MV-4-11 (cell line): ENCODE measurements around the gene JOSD2.

Experiments used
- DNase-seq: peaks from one replicate; lab custom pipeline; 2025; lab: John Stamatoyannopoulos, UW

Gene JOSD2

DNA sequence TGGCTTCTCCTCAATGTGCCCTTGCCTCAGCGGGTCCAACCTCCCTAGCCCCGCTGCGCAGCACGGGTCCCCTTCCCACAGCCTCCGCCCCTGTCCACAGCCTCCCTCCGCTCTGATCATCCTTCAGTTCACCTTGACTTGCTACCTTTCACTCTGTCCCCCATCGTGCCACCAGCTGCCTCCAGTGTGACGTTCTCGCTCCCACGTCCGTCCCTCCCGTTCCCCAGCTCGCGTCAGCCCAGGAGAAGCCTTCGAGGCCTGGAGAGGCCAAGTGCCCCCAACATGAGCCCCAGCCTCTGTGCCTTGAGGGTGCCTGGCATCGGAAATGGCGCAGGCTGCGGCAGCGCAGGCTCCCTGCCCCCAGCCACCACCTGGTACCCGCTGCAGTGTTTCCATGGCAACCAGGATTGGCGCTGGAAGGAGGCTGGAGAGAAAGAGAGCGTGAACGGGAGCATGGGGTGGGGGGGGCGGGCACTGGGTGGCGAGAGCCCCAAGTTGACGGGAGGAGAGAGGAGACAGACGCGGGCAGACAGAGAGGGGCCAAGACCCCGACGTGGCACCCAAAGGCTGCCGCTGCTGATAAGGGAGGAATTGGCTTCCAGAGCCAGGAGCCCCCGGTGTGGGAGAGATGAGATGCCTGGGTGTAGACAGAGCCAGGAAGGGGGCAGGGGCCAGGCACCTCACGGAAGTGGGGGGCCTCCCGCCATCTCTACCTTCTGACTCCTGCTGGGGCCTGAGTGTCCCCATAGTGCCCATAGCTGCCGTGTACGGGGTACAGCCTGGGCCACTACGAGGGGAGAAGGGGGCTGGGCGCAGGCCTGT, 3.6 kb upstream of the JOSD2 start:
- no peak for DNase-seq

GRCh38 chr19:50513746-50514345, 2.9 kb upstream of the JOSD2 start, which contains the start of gene ASPDH:
Gene ASPDH (minus strand): TSS chr19:50513913. CDS start chr19:50513823, 90 bp downstream.
- DNase-seq, result no peak

GRCh38 chr19:50512999-50513745, 2.2 kb upstream of the JOSD2 start:
- no peak for DNase-seq

DNA sequence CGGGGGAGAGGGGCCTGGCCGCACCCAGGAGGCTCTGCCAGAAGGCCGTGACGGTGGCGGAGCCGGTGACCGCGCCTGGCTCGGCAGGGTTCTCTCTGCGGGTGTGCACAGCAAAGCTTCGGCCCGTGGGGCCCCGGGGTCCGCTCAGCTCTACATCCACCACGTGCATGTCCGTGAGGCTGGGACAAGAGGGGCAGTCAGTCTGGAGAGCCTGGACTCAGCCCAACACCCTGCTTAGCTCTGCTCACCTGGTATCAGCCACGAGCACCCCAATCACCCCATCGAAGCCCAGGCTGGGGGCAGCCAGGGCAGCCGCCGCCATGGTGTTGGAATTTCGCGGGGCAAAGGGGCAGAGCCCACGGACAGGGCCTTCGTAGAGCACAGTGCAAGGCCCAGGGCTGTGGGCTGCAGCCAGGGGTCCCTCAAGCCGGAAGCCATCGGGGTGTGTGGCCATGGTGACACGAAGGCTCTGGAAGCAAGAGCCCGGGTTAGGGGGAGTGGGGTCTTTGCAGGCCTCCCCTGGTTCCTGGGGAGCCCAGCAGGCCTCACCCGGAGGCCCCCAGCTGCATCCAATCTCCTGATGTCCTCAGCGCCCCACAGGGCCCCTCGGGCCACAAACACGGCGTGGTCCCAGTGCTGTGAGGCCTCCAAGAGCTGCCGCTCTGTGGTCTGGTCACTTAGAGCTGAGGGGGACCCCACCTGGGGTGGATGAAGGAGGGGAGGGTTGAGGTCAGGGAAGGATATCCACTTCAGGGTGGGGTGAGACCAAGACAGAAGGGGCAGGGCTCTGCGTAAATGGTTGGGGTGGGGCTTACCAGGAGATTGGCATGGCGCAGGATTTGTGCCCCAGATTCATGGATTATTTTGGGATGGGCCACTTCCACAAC, 1.4 kb upstream of the JOSD2 start:
- DNase-seq, result no peak

GRCh38 chr19:50510700-50511068, 307 bp downstream of the JOSD2 start:
- no peak for DNase-seq

DNA sequence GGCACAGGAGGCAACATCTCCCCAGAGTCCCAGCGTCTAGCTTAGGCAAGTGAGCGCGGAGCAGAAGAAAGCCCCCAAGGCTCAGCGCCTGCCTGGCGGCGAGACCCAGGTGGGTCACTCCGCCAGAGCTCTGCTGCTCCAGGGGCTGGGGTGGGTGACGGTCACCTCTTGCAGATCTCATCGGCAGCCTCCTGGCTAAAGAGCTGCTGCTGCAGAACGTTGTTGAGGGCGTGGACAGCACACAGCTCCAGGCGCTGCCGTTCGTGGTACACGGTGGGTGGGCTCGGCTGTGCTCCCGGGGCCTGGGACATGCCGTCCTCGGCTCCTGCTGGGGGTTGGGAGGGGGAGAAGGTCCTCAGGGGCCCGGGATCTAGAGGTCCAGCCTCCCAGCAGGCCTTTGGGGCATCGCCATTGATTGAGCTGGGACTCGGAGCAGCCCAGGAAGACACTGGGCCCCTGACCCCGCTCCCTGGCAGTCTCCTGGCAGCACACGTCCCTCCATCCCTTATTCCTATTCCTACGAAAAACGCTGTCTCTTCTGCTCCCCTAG, 795 bp downstream of the JOSD2 start:
- DNase-seq, result no peak

DNA sequence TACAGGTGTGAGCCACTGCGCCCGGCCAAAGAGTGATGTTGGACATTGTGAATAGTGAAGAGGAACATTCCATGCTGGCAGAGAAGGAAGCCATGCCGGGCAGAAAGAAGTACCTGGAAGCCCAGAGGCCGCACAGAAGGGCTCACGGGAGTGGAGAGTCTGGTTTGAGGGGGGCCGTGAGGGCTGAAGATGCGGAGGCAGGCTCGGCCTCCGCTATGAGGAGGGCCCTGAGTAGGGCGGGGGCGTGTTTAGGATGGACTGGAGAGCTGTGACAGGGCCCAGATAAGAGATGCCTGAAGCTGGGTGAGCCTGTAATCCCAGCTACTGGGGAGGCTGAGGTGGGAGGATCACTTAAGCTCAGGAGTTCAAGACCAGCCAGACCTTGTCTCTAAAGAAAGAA, 1.6 kb downstream of the JOSD2 start:
- DNase-seq, result no peak

DNA sequence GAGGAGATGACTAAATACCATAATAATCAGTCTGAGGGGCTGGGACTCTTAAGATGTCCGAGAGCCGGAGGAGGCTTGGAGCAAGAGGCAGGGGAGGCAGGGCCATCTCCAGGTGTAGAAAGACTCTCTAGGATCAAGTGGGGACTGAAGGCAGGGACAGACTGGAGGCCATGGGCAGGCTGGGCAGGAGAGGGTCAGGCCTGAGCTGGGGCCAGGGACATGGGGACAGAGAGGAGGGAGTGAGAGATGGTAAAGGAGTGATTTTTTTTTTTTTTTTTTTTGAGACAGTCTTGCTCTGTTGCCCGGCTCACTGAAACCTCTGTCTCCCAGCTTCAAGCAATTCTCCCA, 2.2 kb downstream of the JOSD2 start:
- DNase-seq, result no peak

DNA sequence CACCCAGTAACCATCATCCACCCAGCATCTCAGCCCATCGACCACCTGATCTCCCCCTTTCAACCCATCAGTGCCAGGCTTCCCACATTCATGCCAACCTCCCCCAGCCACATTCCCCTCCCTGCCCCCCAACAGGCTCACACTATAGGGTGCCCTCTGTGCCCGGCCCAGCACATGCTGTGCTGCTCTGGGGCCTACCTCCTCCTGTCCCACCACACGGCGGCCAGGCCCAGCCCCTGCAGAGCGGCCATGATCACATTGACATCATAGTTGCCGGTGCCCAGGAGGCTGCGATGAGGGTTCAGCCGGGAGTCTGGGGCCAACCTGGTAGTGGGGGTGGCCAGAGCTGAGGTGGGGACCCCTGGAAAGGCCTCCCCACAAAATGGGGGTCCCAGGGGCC, 3.6 kb downstream of the JOSD2 start:
- no peak for DNase-seq

- no peak for DNase-seq
Observed at GRCh38 chr19:50506700-50507099, 4.3 kb downstream of the JOSD2 start.

- no peak for DNase-seq
Observed at GRCh38 chr19:50505856-50506611, 5.0 kb downstream of the JOSD2 start.

GRCh38 chr19:50501568-50502475, 9.2 kb downstream of the JOSD2 start:
- DNase-seq, result no peak

DNA sequence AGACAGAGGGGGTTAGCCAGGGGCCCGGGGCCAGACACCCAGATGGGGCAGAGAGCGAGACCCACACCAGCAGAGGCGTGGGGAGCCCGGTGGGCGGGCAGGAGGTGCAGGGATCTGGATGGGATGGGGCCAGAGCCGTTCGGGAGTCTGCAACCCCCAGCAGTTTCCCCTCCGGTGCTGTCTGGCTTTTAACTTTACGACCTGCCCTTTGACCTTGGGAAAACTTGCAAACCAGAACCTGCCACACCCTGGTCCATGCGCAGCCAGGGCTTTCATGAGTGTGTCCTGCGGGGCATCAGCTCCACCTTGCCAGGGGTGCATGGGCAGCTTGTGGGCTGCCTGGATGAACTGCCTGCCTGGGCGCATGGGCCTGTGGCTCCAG, 9.8 kb downstream of the JOSD2 start:
- DNase-seq, result no peak

GRCh38 chr19:50500753-50501151, 10.2 kb downstream of the JOSD2 start:
- DNase-seq, result no peak

DNA sequence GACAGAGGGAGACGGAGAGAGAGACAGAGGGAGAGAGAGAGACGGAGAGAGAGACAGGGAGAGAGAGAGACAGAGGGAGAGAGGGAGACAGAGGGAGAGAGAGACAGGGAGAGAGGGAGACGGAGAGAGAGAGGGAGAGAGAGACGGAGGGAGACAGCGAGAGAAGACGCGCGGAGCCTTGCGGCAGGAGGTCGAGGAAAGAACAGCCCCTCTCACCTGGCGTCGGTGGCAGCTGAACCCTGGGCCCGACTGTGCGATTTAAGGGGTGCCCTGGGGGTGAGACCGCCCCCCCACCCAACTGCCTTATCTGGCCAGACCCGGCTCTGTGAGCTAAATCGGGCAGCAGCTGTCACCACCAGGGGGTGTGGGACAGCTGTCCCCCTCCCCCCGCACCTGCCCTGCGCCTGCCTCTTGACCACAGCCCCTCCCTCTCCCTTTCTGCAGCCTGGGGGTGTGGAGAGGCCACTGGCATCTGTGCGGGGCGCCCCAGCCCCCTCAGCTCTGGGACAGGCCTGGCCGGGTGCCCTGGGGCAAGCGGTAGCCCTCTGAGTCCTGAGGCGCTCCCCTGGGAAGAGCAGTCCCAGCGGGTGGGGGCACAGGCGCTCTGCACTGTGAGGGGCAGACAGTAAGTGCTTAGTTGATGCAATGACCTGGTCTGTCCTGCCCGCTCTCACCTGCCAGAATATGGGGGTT, 10.8 kb downstream of the JOSD2 start:
- DNase-seq, result no peak

DNA sequence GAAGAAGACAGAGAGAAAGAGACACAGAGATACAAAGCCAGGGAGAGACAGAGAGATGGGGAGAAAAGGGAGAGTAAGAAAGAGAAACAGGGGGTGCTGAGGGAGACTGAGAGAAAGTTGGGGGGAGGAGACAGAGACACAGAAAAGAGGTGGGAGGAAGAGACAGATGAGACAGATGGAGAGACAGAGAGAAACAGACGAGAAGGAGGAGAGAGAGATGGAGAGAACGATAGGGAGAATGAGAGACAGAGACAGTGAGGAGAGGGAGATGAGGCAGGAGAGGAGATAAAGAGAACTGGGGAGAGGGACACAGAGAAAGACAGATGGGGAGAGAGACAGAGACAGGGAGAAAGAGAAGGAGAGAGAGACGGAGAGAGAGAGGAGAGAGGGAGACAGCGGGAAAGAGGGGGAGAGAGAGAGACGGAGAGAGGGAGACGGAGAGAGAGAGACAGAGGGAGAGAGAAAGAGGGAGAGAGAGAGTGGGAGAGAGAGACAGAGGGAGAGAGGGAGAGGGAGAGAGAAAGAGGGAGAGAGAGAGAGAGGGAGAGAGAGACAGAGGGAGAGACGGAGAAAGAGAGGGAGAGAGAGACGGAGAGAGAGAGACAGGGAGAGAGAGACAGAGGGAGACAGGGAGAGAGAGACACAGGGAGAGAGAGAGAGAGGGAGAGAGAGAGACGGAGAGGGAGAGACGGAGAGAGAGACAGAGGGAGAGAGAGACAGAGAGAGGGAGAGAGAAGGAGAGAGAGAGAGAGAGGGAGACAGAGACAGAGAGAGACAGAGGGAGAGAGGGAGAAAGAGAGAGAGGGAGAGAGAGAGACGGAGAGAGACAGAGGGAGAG, 12.6 kb downstream of the JOSD2 start:
- no peak for DNase-seq

- DNase-seq, result no peak
Observed at GRCh38 chr19:50497022-50497405, 14.0 kb downstream of the JOSD2 start.

DNA sequence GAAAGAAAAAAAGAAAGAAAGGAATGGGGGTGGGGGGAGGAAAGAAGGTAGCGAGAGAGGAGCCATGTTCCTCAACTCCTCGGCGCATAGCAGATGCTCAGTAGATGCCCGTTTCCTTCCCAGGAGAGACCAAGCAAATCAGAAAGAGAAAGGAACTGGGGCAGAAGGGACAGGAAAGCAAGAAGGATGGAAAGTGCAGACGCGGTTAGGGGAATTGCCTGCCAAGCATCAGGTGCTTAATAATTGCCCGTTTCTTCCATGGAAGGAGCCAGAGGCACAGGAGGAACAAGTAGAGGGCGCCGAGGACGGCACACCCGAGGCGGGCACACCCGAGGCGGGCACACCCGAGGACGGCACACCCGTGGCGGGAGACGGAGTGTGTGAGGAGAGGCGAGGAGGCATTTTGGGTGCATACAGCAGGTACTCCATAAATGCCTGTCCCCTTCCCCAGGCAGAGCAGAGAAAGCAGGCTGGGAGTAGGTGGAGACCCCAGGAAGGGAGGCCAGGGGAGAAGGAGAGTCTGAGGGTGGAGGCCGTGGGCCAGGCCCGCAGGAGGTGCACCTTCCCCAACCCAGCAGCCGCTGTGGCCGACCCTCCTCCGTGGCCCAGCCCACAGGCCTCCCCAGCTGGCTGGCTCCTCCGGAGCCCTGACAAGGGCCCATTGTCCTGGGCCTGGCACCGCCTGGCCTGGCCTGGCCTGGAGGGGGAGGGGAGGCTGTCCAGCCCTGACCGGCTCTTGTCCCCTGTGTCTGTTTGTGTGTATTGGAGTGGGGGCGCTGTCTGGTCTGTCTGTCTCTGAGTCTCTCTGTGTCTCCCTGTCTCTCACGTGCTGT, 14.6 kb downstream of the JOSD2 start:
- no peak for DNase-seq
